Retinal pigment epithelial cell (primary cell): Measurements from ENCODE around the gene FOXK2.
A peak's percentile ranks its signal among the peaks of the same experiment; 100 is the strongest.
"Not testable (repeated sequence)": the region's sequence is repeated elsewhere in the genome, so short reads cannot be mapped to it uniquely, and the experiment has no call there.

Source experiments
- DNase-seq: peaks from one replicate; pipeline ENCODE4 v3.0.0-alpha.2; 2010; ENCODE audit warnings: low read depth
- H3K4me3 ChIP-seq: 2 replicates; pipeline ENCODE4 v1.5.1; 2011; ENCODE audit warnings: mild to moderate bottlenecking, low read length, control low read depth, moderate library complexity
- CTCF ChIP-seq: conservative IDR thresholded peaks from 2 replicates; pipeline ENCODE4 v1.5.1; 2011; ENCODE audit warnings: low read depth, low read length, control low read depth, inconsistent platforms

The FOXK2 gene

GRCh38 chr17:82551779-82552457 lies 32.4 kb downstream of the FOXK2 start:
- no peak for DNase-seq
- no peak overlapping the region for H3K4me3 ChIP-seq
- peak; percentile 82 for TF ChIP-seq CTCF

GRCh38 chr17:82552580-82552979 lies 33.0 kb downstream of the FOXK2 start:
- TF ChIP-seq CTCF, result no peak
- no peak for DNase-seq
- H3K4me3 ChIP-seq, result no peak overlapping the region

GRCh38 chr17:82553210-82553930 lies 33.8 kb downstream of the FOXK2 start:
- DNase-seq, result no peak
- no peak for TF ChIP-seq CTCF
- no peak overlapping the region for H3K4me3 ChIP-seq

GRCh38 chr17:82557510-82557909 lies 38.0 kb downstream of the FOXK2 start:
- DNase-seq, H3K4me3 ChIP-seq: not testable (repeated sequence)

- no peak overlapping the region for H3K4me3 ChIP-seq
- DNase-seq, result no peak
- TF ChIP-seq CTCF, result no peak
Measured at GRCh38 chr17:82559566-82560251, 40.2 kb downstream of the FOXK2 start.

GRCh38 chr17:82560252-82560642 lies 40.7 kb downstream of the FOXK2 start:
- TF ChIP-seq CTCF, result no peak
- DNase-seq, result no peak
- no peak overlapping the region for H3K4me3 ChIP-seq

GRCh38 chr17:82560802-82561428 lies 41.4 kb downstream of the FOXK2 start:
- H3K4me3 ChIP-seq, result no peak overlapping the region
- DNase-seq, result no peak
- TF ChIP-seq CTCF, result no peak
